A549 (cell line): Measurements from ENCODE around the gene TNS1.

Experiments used
- CEBPB ChIP-seq, 2 experiments: fragments of >200 bp in 1 of 2; sonication (Bioruptor Twin) in 1 of 2; formaldehyde crosslinking in 1 of 2; IDR thresholded peaks; 2 replicates each; pipeline ENCODE4 v1.6.1; 2012 to 2016
- JUNB ChIP-seq: fragments of >200 bp; sonication (Bioruptor Twin); formaldehyde crosslinking; IDR thresholded peaks from 2 replicates; pipeline ENCODE4 v1.6.1; 2016
- RFX5 ChIP-seq: fragments of 450-650 bp; IDR thresholded peaks from 2 replicates; pipeline ENCODE4 v1.7.1; 2014; ENCODE audit warnings: antibody characterized with exemption, mild to moderate bottlenecking, moderate library complexity
- TF ChIP-seq, protein P1 (sequence below): fragments of >200 bp; sonication (Bioruptor Twin); formaldehyde crosslinking; IDR thresholded peaks from 3 replicates; pipeline ENCODE4 v1.5.1; 2016
- TF ChIP-seq, protein P2 (sequence below): fragments of 200-600 bp; sonication (generic); IDR thresholded peaks from 2 replicates; pipeline ENCODE4 v1.6.1; 2016; ENCODE audit warnings: antibody characterized with exemption, mild to moderate bottlenecking, moderate library complexity

DNA sequence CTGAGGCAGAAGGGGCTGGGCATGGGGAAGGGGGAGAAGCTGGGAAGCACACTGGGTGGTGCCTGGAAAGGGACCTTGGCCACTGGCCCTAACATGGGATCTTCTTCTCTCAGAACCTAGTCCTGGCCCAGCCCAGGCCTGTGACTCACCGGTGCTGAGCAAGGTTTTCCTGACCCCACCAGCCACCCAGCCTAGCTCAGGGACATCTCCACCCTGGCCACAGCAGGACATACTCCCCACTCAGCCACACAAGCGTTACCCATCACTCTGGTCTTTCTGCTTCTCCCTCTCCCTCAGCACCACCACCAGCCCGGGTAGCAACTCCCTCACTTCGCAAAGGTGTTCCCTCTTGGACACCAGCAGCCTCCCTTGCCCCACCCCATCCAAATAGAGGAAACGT is 22.8 kb downstream of the TNS1 start:
- TF ChIP-seq, protein P1, sequence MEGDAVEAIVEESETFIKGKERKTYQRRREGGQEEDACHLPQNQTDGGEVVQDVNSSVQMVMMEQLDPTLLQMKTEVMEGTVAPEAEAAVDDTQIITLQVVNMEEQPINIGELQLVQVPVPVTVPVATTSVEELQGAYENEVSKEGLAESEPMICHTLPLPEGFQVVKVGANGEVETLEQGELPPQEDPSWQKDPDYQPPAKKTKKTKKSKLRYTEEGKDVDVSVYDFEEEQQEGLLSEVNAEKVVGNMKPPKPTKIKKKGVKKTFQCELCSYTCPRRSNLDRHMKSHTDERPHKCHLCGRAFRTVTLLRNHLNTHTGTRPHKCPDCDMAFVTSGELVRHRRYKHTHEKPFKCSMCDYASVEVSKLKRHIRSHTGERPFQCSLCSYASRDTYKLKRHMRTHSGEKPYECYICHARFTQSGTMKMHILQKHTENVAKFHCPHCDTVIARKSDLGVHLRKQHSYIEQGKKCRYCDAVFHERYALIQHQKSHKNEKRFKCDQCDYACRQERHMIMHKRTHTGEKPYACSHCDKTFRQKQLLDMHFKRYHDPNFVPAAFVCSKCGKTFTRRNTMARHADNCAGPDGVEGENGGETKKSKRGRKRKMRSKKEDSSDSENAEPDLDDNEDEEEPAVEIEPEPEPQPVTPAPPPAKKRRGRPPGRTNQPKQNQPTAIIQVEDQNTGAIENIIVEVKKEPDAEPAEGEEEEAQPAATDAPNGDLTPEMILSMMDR, result no peak
- TF ChIP-seq CEBPB (IDR thresholded peaks at IDR 0.05) (no peak), RFX5 (no peak), JUNB (no peak)
- TF ChIP-seq, protein P2, sequence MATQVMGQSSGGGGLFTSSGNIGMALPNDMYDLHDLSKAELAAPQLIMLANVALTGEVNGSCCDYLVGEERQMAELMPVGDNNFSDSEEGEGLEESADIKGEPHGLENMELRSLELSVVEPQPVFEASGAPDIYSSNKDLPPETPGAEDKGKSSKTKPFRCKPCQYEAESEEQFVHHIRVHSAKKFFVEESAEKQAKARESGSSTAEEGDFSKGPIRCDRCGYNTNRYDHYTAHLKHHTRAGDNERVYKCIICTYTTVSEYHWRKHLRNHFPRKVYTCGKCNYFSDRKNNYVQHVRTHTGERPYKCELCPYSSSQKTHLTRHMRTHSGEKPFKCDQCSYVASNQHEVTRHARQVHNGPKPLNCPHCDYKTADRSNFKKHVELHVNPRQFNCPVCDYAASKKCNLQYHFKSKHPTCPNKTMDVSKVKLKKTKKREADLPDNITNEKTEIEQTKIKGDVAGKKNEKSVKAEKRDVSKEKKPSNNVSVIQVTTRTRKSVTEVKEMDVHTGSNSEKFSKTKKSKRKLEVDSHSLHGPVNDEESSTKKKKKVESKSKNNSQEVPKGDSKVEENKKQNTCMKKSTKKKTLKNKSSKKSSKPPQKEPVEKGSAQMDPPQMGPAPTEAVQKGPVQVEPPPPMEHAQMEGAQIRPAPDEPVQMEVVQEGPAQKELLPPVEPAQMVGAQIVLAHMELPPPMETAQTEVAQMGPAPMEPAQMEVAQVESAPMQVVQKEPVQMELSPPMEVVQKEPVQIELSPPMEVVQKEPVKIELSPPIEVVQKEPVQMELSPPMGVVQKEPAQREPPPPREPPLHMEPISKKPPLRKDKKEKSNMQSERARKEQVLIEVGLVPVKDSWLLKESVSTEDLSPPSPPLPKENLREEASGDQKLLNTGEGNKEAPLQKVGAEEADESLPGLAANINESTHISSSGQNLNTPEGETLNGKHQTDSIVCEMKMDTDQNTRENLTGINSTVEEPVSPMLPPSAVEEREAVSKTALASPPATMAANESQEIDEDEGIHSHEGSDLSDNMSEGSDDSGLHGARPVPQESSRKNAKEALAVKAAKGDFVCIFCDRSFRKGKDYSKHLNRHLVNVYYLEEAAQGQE, result no peak
